Uterus (tissue), 4 donors: ENCODE results near the gene DDX24. TPM values are rescaled to one million over a fixed set of nuclear protein-coding genes. Genes with fewer than 3 reads are reported as not detected.

ENCODE experiments used
- DNase-seq, 2 donors: peaks; one replicate each; pipeline ENCODE4 v3.0.0-alpha.2; 2019 to 2020
- H3K27ac ChIP-seq, 2 donors: fragments of 200-600 bp; sonication (generic); 1 replicate in 1 of 2; 2 replicates in 1 of 2; pipeline ENCODE4 v1.5.1; 2016 to 2018
- H3K27me3 ChIP-seq, 2 donors: fragments of 200-600 bp; sonication (generic); one replicate each; pipeline ENCODE4 v1.5.1; 2018 to 2019; ENCODE audit warnings: control low read depth in 1 of 2
- H3K36me3 ChIP-seq, 2 donors: fragments of 200-600 bp; sonication (generic); one replicate each; pipeline ENCODE4 v1.5.1; 2019; ENCODE audit warnings: control low read depth in 1 of 2
- H3K4me1 ChIP-seq, 2 donors: fragments of 200-600 bp; sonication (generic); one replicate each; pipeline ENCODE4 v1.5.1; 2018 to 2019; ENCODE audit warnings: control low read depth in 1 of 2
- H3K4me3 ChIP-seq, 2 donors: fragments of 200-600 bp; sonication (generic); 1 replicate in 1 of 2; 2 replicates in 1 of 2; pipeline ENCODE4 v1.5.1; 2018 to 2019; ENCODE audit warnings: mild to moderate bottlenecking in 1 of 2
- H3K9me3 ChIP-seq, 2 donors: fragments of 200-600 bp; sonication (generic); one replicate each; pipeline ENCODE4 v1.5.1; 2019; ENCODE audit warnings: control low read depth in 1 of 2
- POLR2A ChIP-seq, 2 donors: fragments of 450-650 bp; IDR thresholded peaks; one replicate each; pipeline ENCODE4 v1.6.1; 2016; ENCODE audit warnings: antibody characterized with exemption in 2 of 2, mild to moderate bottlenecking in 1 of 2, moderate library complexity in 1 of 2
- intact Hi-C: fragments of 100-400 bp; cut with DNase I; formaldehyde crosslinking; loops from one replicate; pipeline ENCODE4 v1.15.1; 2023; ENCODE audit warnings: low total_unique reads
- total RNA-seq, 4 donors: library from RNA; depleted of rRNA in 3 of 4; stranded (reverse); fragments of >200 nt in 3 of 4; gene quantifications; one replicate each; pipeline versions ENCODE4 v1.1.0 to v1.2.4, GENCODE V29; 2014 to 2023
- TF ChIP-seq, protein P1 (sequence below), 4 experiments: fragments of 200-600 bp in 2 of 4; fragments of 450-650 bp in 2 of 4; sonication (generic) in 2 of 4; IDR thresholded peaks; one replicate each; pipeline ENCODE4 v1.5.1; 2016 to 2019; ENCODE audit warnings: antibody characterized with exemption in 4 of 4, mild to moderate bottlenecking in 2 of 4, moderate library complexity in 1 of 4
- donor health status: DM: yes; HTN: yes; CAD: no.

The DDX24 gene
- total RNA-seq, 4 donors from 2014 or later: 55.6 to 223 (median 116) TPM

DNA sequence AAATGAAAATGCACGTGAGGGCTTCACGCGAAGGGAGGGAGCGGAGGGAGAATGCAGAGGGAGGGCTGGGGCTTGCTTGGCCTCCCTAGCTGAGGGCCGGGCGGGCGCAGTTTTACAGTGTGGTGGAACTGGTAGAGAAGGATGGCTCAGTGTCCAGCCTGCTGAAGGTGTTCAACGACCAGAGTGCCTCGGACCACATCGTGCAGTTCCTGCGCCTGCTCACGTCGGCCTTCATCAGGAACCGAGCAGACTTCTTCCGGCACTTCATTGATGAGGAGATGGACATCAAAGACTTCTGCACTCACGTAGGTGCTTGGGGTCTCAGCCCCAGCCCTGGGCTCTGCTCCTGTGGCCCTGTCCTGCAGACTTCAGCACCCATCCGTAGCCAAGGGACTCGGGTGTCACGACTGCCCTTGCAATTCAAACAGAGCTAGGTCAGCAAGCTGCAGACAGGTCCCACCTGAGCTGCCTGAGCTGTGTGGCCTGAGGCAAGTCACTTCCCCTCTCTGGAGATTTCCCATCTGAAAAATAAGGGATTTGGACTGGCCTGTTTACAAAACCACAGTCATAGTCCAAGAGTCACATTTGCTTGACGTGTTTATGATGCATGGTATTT is 36.4 kb downstream of the DDX24 start:
- H3K27me3 ChIP-seq: no peaks in the 10 kb centered on the region
- no peak overlapping the region for H3K4me3 ChIP-seq
- DNase-seq: no peak
- no peaks in the 10 kb centered on the region for H3K9me3 ChIP-seq
- H3K36me3 ChIP-seq: no peaks in the 10 kb centered on the region
- H3K4me1 ChIP-seq: no peaks in the 10 kb centered on the region
- intact Hi-C loops: no loop called here
- TF ChIP-seq, protein P1, sequence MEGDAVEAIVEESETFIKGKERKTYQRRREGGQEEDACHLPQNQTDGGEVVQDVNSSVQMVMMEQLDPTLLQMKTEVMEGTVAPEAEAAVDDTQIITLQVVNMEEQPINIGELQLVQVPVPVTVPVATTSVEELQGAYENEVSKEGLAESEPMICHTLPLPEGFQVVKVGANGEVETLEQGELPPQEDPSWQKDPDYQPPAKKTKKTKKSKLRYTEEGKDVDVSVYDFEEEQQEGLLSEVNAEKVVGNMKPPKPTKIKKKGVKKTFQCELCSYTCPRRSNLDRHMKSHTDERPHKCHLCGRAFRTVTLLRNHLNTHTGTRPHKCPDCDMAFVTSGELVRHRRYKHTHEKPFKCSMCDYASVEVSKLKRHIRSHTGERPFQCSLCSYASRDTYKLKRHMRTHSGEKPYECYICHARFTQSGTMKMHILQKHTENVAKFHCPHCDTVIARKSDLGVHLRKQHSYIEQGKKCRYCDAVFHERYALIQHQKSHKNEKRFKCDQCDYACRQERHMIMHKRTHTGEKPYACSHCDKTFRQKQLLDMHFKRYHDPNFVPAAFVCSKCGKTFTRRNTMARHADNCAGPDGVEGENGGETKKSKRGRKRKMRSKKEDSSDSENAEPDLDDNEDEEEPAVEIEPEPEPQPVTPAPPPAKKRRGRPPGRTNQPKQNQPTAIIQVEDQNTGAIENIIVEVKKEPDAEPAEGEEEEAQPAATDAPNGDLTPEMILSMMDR (IDR thresholded peaks at IDR 0.05): no peak
- no peak for TF ChIP-seq POLR2A (IDR thresholded peaks at IDR 0.05)
- H3K27ac ChIP-seq: no peak overlapping the region

DNA sequence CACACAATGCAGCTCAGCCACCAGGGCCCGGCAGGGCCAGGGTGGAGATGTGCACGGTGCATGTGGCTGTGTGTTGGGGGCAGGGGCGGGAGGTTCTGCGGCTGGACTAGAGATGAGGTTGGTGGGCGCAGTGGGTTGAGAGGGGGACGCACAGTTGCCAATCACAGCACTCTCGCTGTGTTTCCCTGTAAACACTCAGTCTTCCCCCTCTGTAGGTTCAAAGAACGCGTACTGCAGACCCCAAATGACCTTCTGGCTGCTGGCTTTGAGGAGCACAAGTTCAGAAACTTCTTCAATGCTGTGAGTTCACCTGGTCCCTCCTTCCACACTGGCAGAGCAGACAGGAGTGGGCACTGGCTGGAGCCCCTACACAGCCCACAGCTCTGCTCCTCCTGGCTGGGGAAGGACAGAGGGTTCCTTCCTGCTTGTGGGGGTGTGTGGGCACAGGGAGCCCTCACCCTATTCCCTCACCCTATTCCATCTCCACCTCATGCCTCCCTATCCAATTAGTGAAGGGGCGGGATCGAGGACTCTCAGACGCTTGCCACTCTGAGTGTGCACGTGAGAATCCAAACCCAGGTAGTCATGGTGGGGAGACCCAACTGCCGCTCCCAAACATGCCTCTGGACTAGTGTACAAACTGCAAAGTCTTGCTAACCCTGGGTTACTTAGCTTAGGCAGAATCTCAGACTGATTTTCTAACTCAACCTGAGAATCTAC is 37.1 kb downstream of the DDX24 start:
- TF ChIP-seq, protein P1 (IDR thresholded peaks at IDR 0.05): no peak
- intact Hi-C loops: no loop called here
- Histone ChIP-seq H3K4me3 (no peak overlapping the region), H3K36me3 (no peaks in the 10 kb centered on the region), H3K27me3 (no peaks in the 10 kb centered on the region), H3K4me1 (no peaks in the 10 kb centered on the region), H3K27ac (no peak overlapping the region), H3K9me3 (no peaks in the 10 kb centered on the region)
- no peak for DNase-seq

DNA sequence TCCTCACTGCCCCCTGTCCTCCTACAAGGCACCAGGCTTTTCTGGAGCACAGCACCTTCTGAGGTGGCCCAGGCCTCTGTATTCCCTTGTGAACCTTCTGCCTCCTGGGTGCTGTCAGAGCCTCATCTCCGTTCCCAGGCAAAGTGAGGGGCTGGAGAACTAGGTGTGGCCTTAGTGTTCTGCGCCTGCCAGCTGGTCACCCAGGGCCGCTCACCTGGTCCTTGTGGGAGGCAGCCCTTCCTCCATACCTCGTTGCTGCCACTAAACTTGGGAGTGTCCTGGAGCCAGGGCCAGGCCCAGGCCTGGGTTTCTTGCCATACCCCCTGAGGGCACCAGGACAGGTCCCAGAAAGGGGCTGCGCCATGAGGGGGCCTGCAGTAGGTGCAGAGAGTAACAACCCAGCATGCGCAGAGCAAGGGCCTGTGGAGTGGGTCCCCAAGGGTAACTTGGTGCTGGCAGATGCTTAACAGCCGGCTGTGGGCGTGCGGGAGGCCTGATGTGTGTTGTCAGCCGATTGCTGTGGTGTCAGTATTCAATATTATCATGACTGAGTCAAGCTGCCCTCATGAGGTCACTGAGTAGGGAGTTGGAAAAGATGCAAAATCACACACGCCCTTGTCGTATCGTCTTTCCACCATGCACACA is 37.8 kb downstream of the DDX24 start:
- DNase-seq: no peak
- H3K27me3 ChIP-seq: no peaks in the 10 kb centered on the region
- no peaks in the 10 kb centered on the region for H3K4me1 ChIP-seq
- H3K36me3 ChIP-seq: no peaks in the 10 kb centered on the region
- intact Hi-C loops: no loop called here
- TF ChIP-seq, protein P1 (IDR thresholded peaks at IDR 0.05): no peak
- no peak for TF ChIP-seq POLR2A (IDR thresholded peaks at IDR 0.05)
- H3K4me3 ChIP-seq: no peak overlapping the region
- no peaks in the 10 kb centered on the region for H3K9me3 ChIP-seq
- no peak overlapping the region for H3K27ac ChIP-seq

DNA sequence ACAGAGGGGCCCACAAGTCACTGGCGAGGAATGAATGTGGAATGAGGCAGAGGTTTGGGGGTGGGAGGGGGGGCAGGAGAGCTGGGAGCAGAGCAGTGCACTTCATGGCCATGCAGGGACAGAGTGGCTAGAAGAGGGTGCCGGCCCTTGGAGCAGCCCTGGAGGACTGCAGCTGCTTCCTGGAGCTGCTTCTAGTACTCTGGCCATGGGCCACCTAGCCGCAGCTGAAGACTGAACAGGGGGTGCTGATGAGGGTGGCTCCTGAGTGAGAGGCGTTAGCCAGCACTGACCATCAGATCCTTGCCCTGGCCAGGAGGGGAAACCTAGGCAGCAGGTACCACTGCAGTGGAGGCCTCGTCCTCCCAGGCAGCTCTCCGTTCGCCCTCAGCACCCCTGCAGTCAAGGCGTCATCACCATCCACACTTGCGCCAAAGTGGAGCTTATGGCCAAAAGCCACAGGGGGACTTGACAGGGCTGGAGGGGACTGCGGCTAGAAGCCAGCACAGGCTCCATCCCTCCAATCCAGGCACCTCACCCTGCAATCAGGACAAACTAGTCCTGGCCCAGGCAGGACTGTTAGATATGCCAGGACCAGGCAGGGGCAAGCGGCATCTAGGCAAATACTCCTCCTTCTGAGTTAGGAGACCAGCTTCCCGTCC is 38.4 kb downstream of the DDX24 start:
- Histone ChIP-seq H3K4me1 (no peaks in the 10 kb centered on the region), H3K9me3 (no peaks in the 10 kb centered on the region), H3K36me3 (no peaks in the 10 kb centered on the region), H3K27ac (no peak overlapping the region), H3K4me3 (no peak overlapping the region), H3K27me3 (no peaks in the 10 kb centered on the region)
- DNase-seq: no peak
- TF ChIP-seq, protein P1 (IDR thresholded peaks at IDR 0.05): no peak
- no peak for TF ChIP-seq POLR2A (IDR thresholded peaks at IDR 0.05)
- intact Hi-C loops: no loop called here
